Smooth muscle cell (in vitro differentiated cells): ENCODE measurements around the gene PELI3. TPM values are rescaled to one million over a fixed set of nuclear protein-coding genes. Genes with fewer than 3 reads are reported as not detected.
"Not testable (repeated sequence)": the region's sequence is repeated elsewhere in the genome, so short reads cannot be mapped to it uniquely, and the experiment has no call there.

ENCODE experiments used
- DNase-seq: peaks from one replicate; lab custom pipeline; 2025; ENCODE audit not compliant: unreplicated experiment; lab: John Stamatoyannopoulos, UW
- H2AFZ ChIP-seq: fragments of 200-600 bp; sonication (generic); 2 replicates; pipeline ENCODE4 v1.6.0; 2016; ENCODE audit warnings: antibody characterized with exemption, low read depth, mild to moderate bottlenecking
- H3F3A ChIP-seq: fragments of 200-600 bp; sonication (generic); 2 replicates; pipeline ENCODE4 v1.6.0; 2017; ENCODE audit warnings: antibody characterized with exemption, low read depth
- H3K27ac ChIP-seq: fragments of 200-600 bp; sonication (generic); 2 replicates; pipeline ENCODE4 v1.5.1; 2016; ENCODE audit warnings: low read depth, mild to moderate bottlenecking
- H3K27me3 ChIP-seq: fragments of 200-600 bp; sonication (generic); 2 replicates; pipeline ENCODE4 v1.6.1; 2016; ENCODE audit warnings: low read depth, mild to moderate bottlenecking
- H3K36me3 ChIP-seq: fragments of 200-600 bp; sonication (generic); 2 replicates; pipeline ENCODE4 v1.5.1; 2016; ENCODE audit warnings: low read depth
- H3K4me1 ChIP-seq: fragments of 200-600 bp; sonication (generic); 2 replicates; pipeline ENCODE4 v1.5.1; 2016; ENCODE audit warnings: low read depth
- H3K4me2 ChIP-seq: fragments of 200-600 bp; sonication (generic); 2 replicates; pipeline ENCODE4 v1.6.0; 2016; ENCODE audit warnings: mild to moderate bottlenecking
- H3K4me3 ChIP-seq: fragments of 200-600 bp; sonication (generic); 2 replicates; pipeline ENCODE4 v1.5.1; 2016; ENCODE audit warnings: mild to moderate bottlenecking
- H3K79me2 ChIP-seq: fragments of 200-600 bp; sonication (generic); 2 replicates; pipeline ENCODE4 v1.6.0; 2016; ENCODE audit warnings: low read depth, mild to moderate bottlenecking
- H3K9ac ChIP-seq: fragments of 200-600 bp; sonication (generic); 2 replicates; pipeline ENCODE4 v1.6.0; 2016; ENCODE audit warnings: low read depth
- H3K9me3 ChIP-seq: fragments of 200-600 bp; sonication (generic); replicated peaks from 2 replicates; pipeline ENCODE4 v1.5.1; 2016; ENCODE audit warnings: low read depth
- H4K20me1 ChIP-seq: fragments of 200-600 bp; sonication (generic); 2 replicates; pipeline ENCODE4 v1.6.0; 2016; ENCODE audit warnings: low read depth
- WGBS: methylation state at CpG from one replicate; pipeline ENCODE4 v1.1.7; 2016; ENCODE audit warnings: low lambda C conversion rate; 5-methylcytosine and 5-hydroxymethylcytosine counted together
- polyA plus RNA-seq: library from polyadenylated mRNA; unstranded; fragments of >200 nt; fragmentation: Nextera tagmentation; extraction: Ambion mirVana; gene quantifications from 2 replicates; pipeline ENCODE4 v1.2.1, GENCODE V29; 2016
- total RNA-seq: library from RNA; depleted of rRNA; stranded (reverse); fragments of >200 nt; gene quantifications from 2 replicates; pipeline ENCODE4 v1.2.3, GENCODE V29; 2014
- TF ChIP-seq, protein P1 (sequence below): fragments of 200-600 bp; sonication (generic); IDR thresholded peaks from 2 replicates; pipeline ENCODE4 v1.5.1; 2017; ENCODE audit warnings: borderline replicate concordance, mild to moderate bottlenecking, antibody characterized with exemption; ENCODE audit not compliant: insufficient read depth, poor library complexity, severe bottlenecking

Gene PELI3
- total and polyA plus RNA-seq, 2 experiments from 2014 or later: 2.1 to 9.4 TPM

DNA sequence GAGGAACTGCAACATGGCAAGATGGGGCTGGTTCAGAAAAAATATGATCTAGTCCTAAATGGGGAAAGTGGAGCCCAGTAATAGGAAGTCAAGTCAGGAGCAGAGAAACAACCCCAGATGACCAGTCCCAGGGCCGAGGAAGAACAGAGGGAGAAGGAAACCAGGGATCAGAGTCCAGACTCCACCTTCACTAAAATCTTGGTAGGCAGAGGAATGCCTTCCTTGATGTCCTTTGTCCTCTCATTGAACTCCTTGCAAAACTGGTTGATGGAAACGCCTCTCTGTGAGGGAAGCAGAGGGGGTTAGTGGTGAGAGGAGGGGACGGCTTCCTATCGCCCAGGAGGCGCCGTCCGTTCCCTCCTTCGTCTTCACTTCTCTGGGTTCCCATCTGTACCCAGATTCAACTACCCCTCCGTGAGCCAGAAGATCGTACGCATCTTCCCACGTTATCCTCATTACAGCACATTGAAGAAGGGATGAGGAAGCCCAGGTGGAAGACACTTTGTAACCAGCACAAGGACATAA, 28.7 kb upstream of the PELI3 start:
- no peaks in the 10 kb centered on the region for H3K27me3 ChIP-seq
- WGBS: 8% methylated on average over 12 of the region's 12 CpGs
- H3K4me3 ChIP-seq: peak overlapping the region; percentile 78
- H4K20me1 ChIP-seq: no peaks in the 10 kb centered on the region
- H3K4me1 ChIP-seq: peaks cover 4% of the 10 kb centered on the region
- TF ChIP-seq, protein P1, sequence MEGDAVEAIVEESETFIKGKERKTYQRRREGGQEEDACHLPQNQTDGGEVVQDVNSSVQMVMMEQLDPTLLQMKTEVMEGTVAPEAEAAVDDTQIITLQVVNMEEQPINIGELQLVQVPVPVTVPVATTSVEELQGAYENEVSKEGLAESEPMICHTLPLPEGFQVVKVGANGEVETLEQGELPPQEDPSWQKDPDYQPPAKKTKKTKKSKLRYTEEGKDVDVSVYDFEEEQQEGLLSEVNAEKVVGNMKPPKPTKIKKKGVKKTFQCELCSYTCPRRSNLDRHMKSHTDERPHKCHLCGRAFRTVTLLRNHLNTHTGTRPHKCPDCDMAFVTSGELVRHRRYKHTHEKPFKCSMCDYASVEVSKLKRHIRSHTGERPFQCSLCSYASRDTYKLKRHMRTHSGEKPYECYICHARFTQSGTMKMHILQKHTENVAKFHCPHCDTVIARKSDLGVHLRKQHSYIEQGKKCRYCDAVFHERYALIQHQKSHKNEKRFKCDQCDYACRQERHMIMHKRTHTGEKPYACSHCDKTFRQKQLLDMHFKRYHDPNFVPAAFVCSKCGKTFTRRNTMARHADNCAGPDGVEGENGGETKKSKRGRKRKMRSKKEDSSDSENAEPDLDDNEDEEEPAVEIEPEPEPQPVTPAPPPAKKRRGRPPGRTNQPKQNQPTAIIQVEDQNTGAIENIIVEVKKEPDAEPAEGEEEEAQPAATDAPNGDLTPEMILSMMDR: no peak
- peak overlapping the region; percentile 86 for H3K4me2 ChIP-seq
- no peaks in the 10 kb centered on the region for H3K79me2 ChIP-seq
- DNase-seq: no peak
- peak overlapping the region; percentile 85 for H3K9ac ChIP-seq
- H3K36me3 ChIP-seq: no peaks in the 10 kb centered on the region
- H3K9me3 ChIP-seq: no peaks in the 10 kb centered on the region
- no peak overlapping the region for H3K27ac ChIP-seq
- peak overlapping the region; percentile 99 for H2AFZ ChIP-seq
- no peaks in the 10 kb centered on the region for H3F3A ChIP-seq

DNA sequence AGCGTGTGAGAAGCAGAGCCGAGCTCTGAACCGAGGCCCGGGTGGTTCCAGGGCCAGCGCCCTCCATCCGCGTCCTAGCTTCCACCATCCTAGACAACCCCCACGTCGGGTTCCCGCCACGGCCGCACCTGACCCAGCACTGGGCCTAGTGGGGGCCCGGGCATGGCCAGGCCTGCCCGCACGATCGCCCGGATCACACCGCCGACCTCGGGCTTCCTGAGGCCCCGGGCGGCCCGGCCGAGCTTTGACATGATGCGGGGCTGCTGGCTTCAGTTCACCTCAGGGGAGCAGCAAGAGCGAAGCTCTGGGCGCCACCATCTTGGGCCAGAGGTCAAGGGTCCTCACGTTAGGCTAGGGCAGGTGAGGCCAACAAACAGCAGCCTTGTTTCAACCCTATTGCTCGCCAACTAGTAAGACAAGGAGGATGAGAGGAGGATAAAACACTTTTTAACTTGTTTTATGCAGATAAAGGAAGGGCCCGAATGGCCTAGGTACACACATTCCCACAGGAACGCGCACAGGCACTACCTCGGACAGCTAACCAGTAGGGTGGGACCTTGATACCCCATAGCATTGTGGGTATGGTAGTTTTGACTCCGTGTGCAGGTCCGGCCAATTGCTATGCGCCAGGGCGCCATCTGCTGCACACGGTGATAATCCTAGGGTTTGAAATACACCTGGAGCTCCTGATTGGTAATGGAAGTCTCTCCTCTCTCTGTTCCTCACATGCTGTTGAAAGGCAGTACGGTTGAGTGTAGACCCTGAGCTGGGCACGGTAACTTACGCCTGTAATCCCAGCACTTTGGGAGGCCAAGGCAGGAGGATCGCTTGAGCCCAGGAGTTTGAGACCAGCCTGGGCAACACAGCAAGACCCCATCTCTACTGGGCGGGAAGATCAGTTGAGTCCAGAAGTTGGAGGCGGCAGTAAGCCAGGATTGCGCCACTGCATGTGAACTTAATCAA, 27.9 kb upstream of the PELI3 start, which contains the start of gene MRPL11:
Gene MRPL11, minus strand, starts transcription at position 345 of the 963 bp plus-strand sequence. Its CDS starts 94 bp downstream, at position 251.
- Histone ChIP-seq H3K27me3 (no peaks in the 10 kb centered on the region), H3K9ac (peak within 1 kb of the TSS; percentile 85), H4K20me1 (no peaks in the 10 kb centered on the region), H3K79me2 (no peaks in the 10 kb centered on the region), H3K36me3 (no peaks in the 10 kb centered on the region), H3K4me2 (peak within 1 kb of the TSS; percentile 86), H3K4me3 (peak within 1 kb of the TSS; percentile 78), H3K4me1 (peaks cover 4% of the 10 kb centered on the region), H3K9me3 (no peaks in the 10 kb centered on the region), H2AFZ (peak within 1 kb of the TSS; percentile 99), H3F3A (no peaks in the 10 kb centered on the region), H3K27ac (peak within 1 kb of the TSS; percentile 33)
- 10% methylated on average over 45 of the region's 45 CpGs for WGBS
- DNase-seq: peak; percentile 15
- TF ChIP-seq, protein P1: peak; percentile 46

DNA sequence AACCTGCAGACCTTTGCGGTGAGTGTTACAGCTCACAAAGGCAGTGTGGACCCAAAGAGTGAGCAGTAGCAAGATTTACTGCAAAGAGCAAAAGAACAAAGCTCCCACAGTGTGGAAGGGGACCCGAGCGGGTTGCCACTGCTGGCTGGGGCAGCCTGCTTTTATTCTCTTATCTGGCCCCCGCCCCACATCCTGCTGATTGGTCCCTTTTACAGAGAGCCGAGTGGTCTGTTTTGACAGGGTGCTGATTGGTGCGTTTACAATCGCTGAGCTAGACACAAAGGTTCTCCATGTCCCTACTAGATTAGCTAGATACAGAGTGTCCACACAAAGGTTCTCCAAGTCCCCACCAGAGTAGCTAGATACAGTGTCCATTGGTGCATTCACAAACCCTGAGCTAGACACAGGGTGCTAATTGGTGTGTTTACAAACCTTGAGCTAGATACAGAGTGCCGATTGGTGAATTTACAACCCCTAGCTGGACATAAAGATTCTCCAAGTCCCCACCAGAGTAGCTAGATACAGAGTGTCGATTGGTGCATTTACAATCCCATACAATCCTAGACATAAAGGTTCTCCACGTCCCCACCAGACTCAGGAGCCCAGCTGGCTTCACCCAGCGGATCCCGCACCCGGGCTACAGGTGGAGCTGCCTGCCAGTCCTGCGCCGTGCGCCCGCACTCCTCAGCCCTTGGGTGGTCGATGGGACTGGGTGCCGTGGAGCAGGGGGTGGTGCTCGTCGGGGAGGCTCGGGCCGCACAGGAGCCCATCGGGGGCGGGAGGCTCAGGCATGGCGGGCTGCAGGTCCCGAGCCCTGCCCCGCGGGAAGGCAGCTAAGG, 26.4 kb upstream of the PELI3 start:
- not testable (repeated sequence) for H3K79me2 ChIP-seq, H3K4me2 ChIP-seq, H4K20me1 ChIP-seq, H3K27ac ChIP-seq, H2AFZ ChIP-seq, H3F3A ChIP-seq, H3K9me3 ChIP-seq, H3K4me1 ChIP-seq, H3K9ac ChIP-seq, H3K27me3 ChIP-seq, DNase-seq, H3K36me3 ChIP-seq, H3K4me3 ChIP-seq
- WGBS: 93% methylated on average over 25 of the region's 29 CpGs

DNA sequence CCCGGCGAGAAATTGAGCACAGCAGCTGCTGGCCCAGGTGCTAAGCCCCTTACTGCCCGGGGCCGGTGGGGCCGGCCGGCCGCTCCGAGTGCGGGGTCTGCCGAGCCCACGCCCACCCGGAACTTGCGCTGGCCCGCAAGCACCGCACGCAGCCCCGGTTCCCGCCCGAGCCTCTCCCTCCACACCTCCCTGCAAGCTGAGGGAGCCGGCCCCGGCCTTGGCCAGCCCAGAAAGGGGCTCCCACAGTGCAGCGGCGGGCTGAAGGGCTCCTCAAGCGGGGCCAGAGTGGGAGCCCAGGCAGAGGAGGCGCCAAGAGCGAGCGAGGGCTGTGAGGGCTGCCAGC, 25.8 kb upstream of the PELI3 start:
- H3K9ac ChIP-seq, H3K4me1 ChIP-seq, H3K36me3 ChIP-seq, H3K4me2 ChIP-seq, H3K9me3 ChIP-seq, H3K27ac ChIP-seq, H3K27me3 ChIP-seq, H2AFZ ChIP-seq, H3K4me3 ChIP-seq, H4K20me1 ChIP-seq, DNase-seq, H3F3A ChIP-seq, H3K79me2 ChIP-seq: not testable (repeated sequence)
- 97% methylated on average over 17 of the region's 27 CpGs for WGBS
